OCI-M1 (cell line): Measurements from ENCODE around the gene PANX2.

ENCODE experiments used
- DNase-seq: peaks from one replicate; lab custom pipeline; 2025; lab: John Stamatoyannopoulos, UW

The PANX2 gene

GRCh38 chr22:50229370-50229769 is 58.8 kb downstream of the PANX2 start:
- no peak for DNase-seq
